Vagina (tissue), 2 donors: Measurements from ENCODE around the gene DGKH.

Experiments
- POLR2AphosphoS5 ChIP-seq, 2 donors: sonication (generic); formaldehyde crosslinking; IDR thresholded peaks; one replicate each; pipeline ENCODE4 v1.9.0; 2017; ENCODE audit warnings: antibody characterized with exemption in 2 of 2, mild to moderate bottlenecking in 2 of 2, low read depth in 1 of 2; ENCODE audit not compliant: insufficient read depth in 1 of 2
- TF ChIP-seq, protein P1 (sequence below), 3 experiments: fragments of 450-650 bp in 2 of 3; fragments of 200-600 bp in 1 of 3; sonication (generic) in 1 of 3; IDR thresholded peaks; one replicate each; pipeline ENCODE4 v1.5.1; 2017 to 2019; ENCODE audit warnings: antibody characterized with exemption in 3 of 3, mild to moderate bottlenecking in 2 of 3, moderate library complexity in 2 of 3

DNA sequence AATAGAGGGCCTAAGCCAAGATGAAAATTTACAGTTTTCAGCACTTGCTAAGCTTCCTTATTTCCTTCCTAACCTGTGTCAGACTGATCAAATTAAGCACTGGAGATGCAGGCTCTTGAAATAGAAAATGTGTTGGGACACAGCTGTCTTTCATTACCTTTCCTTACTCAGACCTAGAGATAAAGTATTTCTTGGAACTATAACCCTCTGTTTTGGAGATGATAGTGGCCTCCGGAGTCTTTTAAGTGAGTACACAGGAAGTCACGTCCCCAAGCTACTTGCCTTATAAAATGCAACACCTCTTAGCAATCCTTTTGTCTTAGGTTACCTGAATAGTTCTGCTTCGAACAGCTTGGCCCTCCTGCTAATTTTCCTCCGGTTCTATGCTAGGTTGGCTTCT lies 211.1 kb downstream of the DGKH start:
- TF ChIP-seq, protein P1, sequence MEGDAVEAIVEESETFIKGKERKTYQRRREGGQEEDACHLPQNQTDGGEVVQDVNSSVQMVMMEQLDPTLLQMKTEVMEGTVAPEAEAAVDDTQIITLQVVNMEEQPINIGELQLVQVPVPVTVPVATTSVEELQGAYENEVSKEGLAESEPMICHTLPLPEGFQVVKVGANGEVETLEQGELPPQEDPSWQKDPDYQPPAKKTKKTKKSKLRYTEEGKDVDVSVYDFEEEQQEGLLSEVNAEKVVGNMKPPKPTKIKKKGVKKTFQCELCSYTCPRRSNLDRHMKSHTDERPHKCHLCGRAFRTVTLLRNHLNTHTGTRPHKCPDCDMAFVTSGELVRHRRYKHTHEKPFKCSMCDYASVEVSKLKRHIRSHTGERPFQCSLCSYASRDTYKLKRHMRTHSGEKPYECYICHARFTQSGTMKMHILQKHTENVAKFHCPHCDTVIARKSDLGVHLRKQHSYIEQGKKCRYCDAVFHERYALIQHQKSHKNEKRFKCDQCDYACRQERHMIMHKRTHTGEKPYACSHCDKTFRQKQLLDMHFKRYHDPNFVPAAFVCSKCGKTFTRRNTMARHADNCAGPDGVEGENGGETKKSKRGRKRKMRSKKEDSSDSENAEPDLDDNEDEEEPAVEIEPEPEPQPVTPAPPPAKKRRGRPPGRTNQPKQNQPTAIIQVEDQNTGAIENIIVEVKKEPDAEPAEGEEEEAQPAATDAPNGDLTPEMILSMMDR (IDR thresholded peaks at IDR 0.05): no peak
- no peak for TF ChIP-seq POLR2AphosphoS5 (IDR thresholded peaks at IDR 0.05; ENCODE audit: insufficient read depth in 1 of 2, low read depth in 1 of 2)
